SK-N-DZ (cell line): ENCODE data around the gene DIAPH2.

Source experiments
- small RNA-seq, 2 experiments: library from RNA; depleted of rRNA; stranded (forward); fragments of <200 nt; gene quantifications; one replicate each; pipeline ENCODE3, GENCODE V24; 2014

DIAPH2 gene

Small RNA genes within 50 kb of the gene (small RNA-seq; reads per million reads assigned to genes)
- gene RF00017 = 0 reads per million in 2 experiments
- 0 reads per million in 2 experiments for gene RF00019
- 0 to 0.18 reads per million in 2 experiments for gene RN7SL74P
